Adrenal gland (tissue), 12 donors: ENCODE results near the gene SLC30A3. TPM values are rescaled to one million over a fixed set of nuclear protein-coding genes. Genes with fewer than 3 reads are reported as not detected.

Experiments
- DNase-seq, 7 donors: peaks; one replicate each; pipeline ENCODE4 v3.0.0-alpha.2; 2019 to 2020
- H3K27ac ChIP-seq, 5 donors: fragments of 200-600 bp; sonication (generic) in 4 of 5; 1 replicate in 3 of 5; 2 replicates in 2 of 5; pipeline versions ENCODE4 v1.5.1 to v1.8.0; 2016 to 2020; ENCODE audit warnings: mild to moderate bottlenecking in 1 of 5
- H3K27me3 ChIP-seq: fragments of 200-600 bp; 2 replicates; pipeline ENCODE4 v1.8.0; 2021
- H3K36me3 ChIP-seq, 2 donors: fragments of 200-600 bp; replicated peaks in 1 of 2; 1 replicate in 1 of 2; 2 replicates in 1 of 2; pipeline versions ENCODE4 v1.5.1 to v1.8.0; 2018 to 2022
- H3K4me1 ChIP-seq, 2 donors: fragments of 200-600 bp; replicated peaks in 1 of 2; 1 replicate in 1 of 2; 2 replicates in 1 of 2; pipeline versions ENCODE4 v1.5.1 to v1.8.0; 2018 to 2021
- H3K4me3 ChIP-seq, 4 donors: fragments of 200-600 bp; sonication (generic) in 3 of 4; one replicate each; pipeline ENCODE4 v1.5.1; 2016 to 2018
- H3K9me3 ChIP-seq, 3 donors: fragments of 200-600 bp; sonication (generic) in 1 of 3; replicated peaks in 1 of 3; 1 replicate in 2 of 3; 2 replicates in 1 of 3; pipeline versions ENCODE4 v1.5.1 to v1.8.0; 2016 to 2021
- CTCF ChIP-seq, 6 experiments: fragments of 450-650 bp in 4 of 6; fragments of 200-600 bp in 2 of 6; sonication (generic) in 1 of 6; IDR thresholded peaks; 1 replicate in 5 of 6; 2 replicates in 1 of 6; pipeline versions ENCODE4 v1.5.1 to v1.8.0; 2016 to 2021; ENCODE audit warnings: antibody characterized with exemption in 6 of 6, mild to moderate bottlenecking in 2 of 6, moderate library complexity in 1 of 6
- POLR2A ChIP-seq, 2 donors: fragments of 450-650 bp; IDR thresholded peaks; one replicate each; pipeline ENCODE4 v1.6.1; 2017; ENCODE audit warnings: antibody characterized with exemption in 2 of 2, mild to moderate bottlenecking in 2 of 2, moderate library complexity in 1 of 2
- WGBS, 4 donors: extraction: QIAGEN DNeasy Blood & Tissue Kit in 2 of 4; methylation state at CpG; one replicate each; pipeline versions ENCODE4 v1.1.5 to v1.1.7; 2013 to 2017; 5-methylcytosine and 5-hydroxymethylcytosine counted together
- intact Hi-C, 2 donors: fragments of 100-400 bp; cut with DNase I; formaldehyde crosslinking; loops; one replicate each; pipeline versions ENCODE4 v1.14.1 to v1.15.0; 2022 to 2023
- polyA plus RNA-seq, 3 donors: library from polyadenylated mRNA; stranded (reverse); fragments of 200-250 nt in 2 of 3; fragments of 350-450 nt in 1 of 3; fragmentation: Illumina TruSeq in 1 of 3; extraction: RNeasy Lipid Tissue Mini Kit (QIAGEN cat#74804) in 1 of 3; gene quantifications; one replicate each; pipeline ENCODE4 v1.2.3, GENCODE V29; 2013 to 2014
- total RNA-seq, 9 donors: library from RNA; depleted of rRNA in 4 of 9; stranded (reverse); fragments of >200 nt in 4 of 9; fragments of 120-200 nt in 1 of 9; fragmentation: NEBNext Ultra II Directional in 1 of 9; extraction: Animal tissue kit (Norgen Biotek cat#: 25700) in 1 of 9; gene quantifications; one replicate each; pipeline versions ENCODE4 v1.1.0 to v1.2.4, GENCODE V29; 2013 to 2023
- donor health status: healthy with polysubstance abuse.
- donor health status: Bipolar disorder and iron deficiency.
- donor health status: DM: yes; HTN: yes; CAD: no.
- donor health status: DM: no; HTN: no; CAD: no.
- donor health status: DM: no; HTN: no; CAD: no.
- donor health status: DM: yes; HTN: yes; CAD: no.

SLC30A3 gene
- total and polyA plus RNA-seq, 12 donors: 0.27 to 5.6 (median 1.9) TPM; not detected in 1

GRCh38 chr2:27284996-27285395 lies 22.1 kb upstream of the SLC30A3 start:
- H3K27me3 ChIP-seq: no peaks in the 10 kb centered on the region
- WGBS, 4 donors: 92 to 96% (median 94%) methylated on average over 1 of the region's 1 CpG
- peaks cover 18 to 33% of the 10 kb centered on the region in 2 donors for H3K4me1 ChIP-seq

DNA sequence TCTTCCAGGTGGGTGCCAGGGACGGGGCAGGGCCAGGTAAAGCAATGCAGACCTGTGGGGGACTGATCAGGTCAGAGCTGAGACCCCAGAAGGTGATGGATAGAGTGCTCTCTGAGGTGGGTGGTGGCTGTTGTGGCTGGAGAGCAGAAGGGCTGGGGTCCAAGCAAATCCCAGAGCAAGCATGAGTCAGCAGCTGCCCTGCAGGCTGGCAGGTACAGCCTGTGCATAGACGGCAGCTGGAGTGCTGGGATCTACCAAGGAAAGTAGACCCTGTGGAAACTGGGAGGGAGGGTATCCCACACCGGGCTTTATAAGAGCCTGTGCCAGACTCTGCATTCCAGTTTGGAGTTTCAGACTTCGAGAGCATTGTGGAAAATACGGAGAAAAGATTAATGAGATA lies 20.0 kb upstream of the SLC30A3 start:
- no peak for TF ChIP-seq CTCF (IDR thresholded peaks at IDR 0.05)
- no peak for TF ChIP-seq POLR2A (IDR thresholded peaks at IDR 0.05)
- WGBS, 4 donors: 40 to 47% (median 43%) methylated on average over 4 to 5 of the region's 5 CpGs
- intact Hi-C loops: no loop called here
- peaks cover 18 to 34% of the 10 kb centered on the region in 2 donors for H3K4me1 ChIP-seq
- no peaks in the 10 kb centered on the region for H3K27me3 ChIP-seq
- no peaks in the 10 kb centered on the region for H3K36me3 ChIP-seq
- DNase-seq: peak in 3 of 7 donors; percentile 45 to 60 (median 59)
- peak overlapping the region in 1 of 4 donors; percentile 10 for H3K4me3 ChIP-seq
- peak overlapping the region in 3 of 5 donors; percentile 60 to 82 (median 71) for H3K27ac ChIP-seq
- no peaks in the 10 kb centered on the region for H3K9me3 ChIP-seq

More at GRCh38 chr2:27284996-27285395, 22.1 kb upstream of the SLC30A3 start:
- intact Hi-C loops: no loop called here
- Histone ChIP-seq H3K9me3 (no peaks in the 10 kb centered on the region), H3K27ac (no peak overlapping the region), H3K36me3 (no peaks in the 10 kb centered on the region), H3K4me3 (no peak overlapping the region)
- TF ChIP-seq CTCF (IDR thresholded peaks at IDR 0.05) (no peak), POLR2A (IDR thresholded peaks at IDR 0.05) (no peak)
- no peak for DNase-seq

GRCh38 chr2:27281855-27282559 lies 19.2 kb upstream of the SLC30A3 start, which contains the start of gene TRIM54:
Gene TRIM54, plus strand, starts transcription at chr2:27282429. Its CDS starts 303 bp downstream, at chr2:27282732.
- Histone ChIP-seq H3K4me3 (peak within 1 kb of the TSS in 1 of 4 donors; percentile 10), H3K27me3 (no peaks in the 10 kb centered on the region), H3K36me3 (no peaks in the 10 kb centered on the region), H3K4me1 (peaks cover 18 to 34% of the 10 kb centered on the region in 2 donors), H3K27ac (peak within 1 kb of the TSS in 4 of 5 donors; percentile 48 to 82 (median 66)), H3K9me3 (no peaks in the 10 kb centered on the region)
- DNase-seq: peak in 6 of 7 donors; percentile 54 to 80 (median 60)
- 42 to 66% (median 56%) methylated on average over 3 to 5 of the region's 5 CpGs for WGBS, 4 donors
- intact Hi-C loops: no loop called here
- TF ChIP-seq CTCF (IDR thresholded peaks at IDR 0.05): no peak

DNA sequence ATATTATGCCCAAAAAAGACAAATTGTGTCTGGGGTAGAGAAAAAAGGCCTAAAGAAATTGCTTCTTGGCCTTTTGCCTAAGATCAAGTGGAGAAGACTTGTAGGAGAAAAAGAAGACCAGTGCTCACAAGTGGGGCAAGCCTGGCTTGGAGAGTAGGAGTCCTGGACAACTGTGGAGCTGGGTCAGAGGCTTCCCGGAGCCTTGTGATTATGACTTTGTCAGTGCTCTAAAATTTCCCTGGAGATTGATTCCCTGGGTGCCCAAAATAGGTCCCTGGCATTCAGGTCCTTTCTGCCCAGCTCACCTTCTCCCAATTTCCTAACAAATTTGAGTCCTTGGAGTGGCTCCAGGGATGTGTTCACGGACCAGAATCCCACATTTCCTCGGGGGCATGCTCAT lies 18.6 kb upstream of the SLC30A3 start:
- 67 to 81% (median 77%) methylated on average over 3 of the region's 3 CpGs for WGBS, 4 donors

More for the DNA sequence above, 18.6 kb upstream of the SLC30A3 start:
- Histone ChIP-seq H3K9me3 (no peaks in the 10 kb centered on the region), H3K36me3 (no peaks in the 10 kb centered on the region), H3K4me1 (peaks cover 18 to 34% of the 10 kb centered on the region in 2 donors), H3K4me3 (no peak overlapping the region), H3K27me3 (no peaks in the 10 kb centered on the region), H3K27ac (peak overlapping the region in 4 of 5 donors; percentile 48 to 82 (median 66))
- TF ChIP-seq CTCF (IDR thresholded peaks at IDR 0.05) (no peak), POLR2A (IDR thresholded peaks at IDR 0.05) (no peak)
- DNase-seq: no peak
- intact Hi-C loops: no loop called here
